ENCODE measurements around the gene TMEM53.

TMEM53 gene

GRCh38 chr1:44609768-44610526, 64.3 kb downstream of the TMEM53 start:
- Histone ChIP-seq H3K27me3 (ENCODE audit: control insufficient read depth in 1 of 2, insufficient read depth in 2 of 2, low read length in 2 of 2) (peaks cover 10% of the 10 kb centered on the region in 2 donors), H3K9ac (ENCODE audit: low read length in 2 of 2) (no peak overlapping the region), H3K4me3 (ENCODE audit: low read length in 2 of 2) (no peak overlapping the region), H3K36me3 (ENCODE audit: control insufficient read depth in 2 of 2, insufficient read depth in 2 of 2, low read length in 2 of 2) (no peaks in the 10 kb centered on the region), H3K9me3 (ENCODE audit: control insufficient read depth in 2 of 2, low read length in 2 of 2) (no peaks in the 10 kb centered on the region), H3K27ac (ENCODE audit: low read length) (no peak overlapping the region), H3K4me1 (ENCODE audit: control insufficient read depth, insufficient read depth, low read length) (no peaks in the 10 kb centered on the region)

GRCh38 chr1:44609412-44609767, 64.9 kb downstream of the TMEM53 start:
- Histone ChIP-seq H3K4me1 (ENCODE audit: control insufficient read depth, insufficient read depth, low read length) (no peaks in the 10 kb centered on the region), H3K9ac (ENCODE audit: low read length in 2 of 2) (no peak overlapping the region), H3K4me3 (ENCODE audit: low read length in 2 of 2) (no peak overlapping the region), H3K27me3 (ENCODE audit: control insufficient read depth in 1 of 2, insufficient read depth in 2 of 2, low read length in 2 of 2) (peaks cover 10 to 13% of the 10 kb centered on the region in 2 donors), H3K9me3 (ENCODE audit: control insufficient read depth in 2 of 2, low read length in 2 of 2) (no peaks in the 10 kb centered on the region), H3K36me3 (ENCODE audit: control insufficient read depth in 2 of 2, insufficient read depth in 2 of 2, low read length in 2 of 2) (no peaks in the 10 kb centered on the region), H3K27ac (ENCODE audit: low read length) (no peak overlapping the region)

- Histone ChIP-seq H3K9ac (ENCODE audit: low read length in 2 of 2) (no peak overlapping the region), H3K36me3 (ENCODE audit: control insufficient read depth in 2 of 2, insufficient read depth in 2 of 2, low read length in 2 of 2) (no peaks in the 10 kb centered on the region), H3K9me3 (ENCODE audit: control insufficient read depth in 2 of 2, low read length in 2 of 2) (no peaks in the 10 kb centered on the region), H3K27ac (ENCODE audit: low read length) (no peak overlapping the region), H3K4me1 (ENCODE audit: control insufficient read depth, insufficient read depth, low read length) (no peaks in the 10 kb centered on the region), H3K4me3 (ENCODE audit: low read length in 2 of 2) (no peak overlapping the region), H3K27me3 (ENCODE audit: control insufficient read depth in 1 of 2, insufficient read depth in 2 of 2, low read length in 2 of 2) (peaks cover 17 to 19% of the 10 kb centered on the region in 2 donors)
Observed at GRCh38 chr1:44608141-44608540, 66.1 kb downstream of the TMEM53 start.

- Histone ChIP-seq H3K4me1 (ENCODE audit: control insufficient read depth, insufficient read depth, low read length) (no peaks in the 10 kb centered on the region), H3K9me3 (ENCODE audit: control insufficient read depth in 2 of 2, low read length in 2 of 2) (no peaks in the 10 kb centered on the region), H3K27me3 (ENCODE audit: control insufficient read depth in 1 of 2, insufficient read depth in 2 of 2, low read length in 2 of 2) (peaks cover 28 to 29% of the 10 kb centered on the region in 2 donors), H3K9ac (ENCODE audit: low read length in 2 of 2) (no peak overlapping the region), H3K27ac (ENCODE audit: low read length) (no peak overlapping the region), H3K36me3 (ENCODE audit: control insufficient read depth in 2 of 2, insufficient read depth in 2 of 2, low read length in 2 of 2) (no peaks in the 10 kb centered on the region), H3K4me3 (ENCODE audit: low read length in 2 of 2) (no peak overlapping the region)
Observed at GRCh38 chr1:44606701-44607281, 67.5 kb downstream of the TMEM53 start.

GRCh38 chr1:44605914-44606615, 68.2 kb downstream of the TMEM53 start:
- no peaks in the 10 kb centered on the region for H3K4me1 ChIP-seq (ENCODE audit: control insufficient read depth, insufficient read depth, low read length)
- peaks cover 28 to 31% of the 10 kb centered on the region in 2 donors for H3K27me3 ChIP-seq (ENCODE audit: control insufficient read depth in 1 of 2, insufficient read depth in 2 of 2, low read length in 2 of 2)
- no peak overlapping the region for H3K27ac ChIP-seq (ENCODE audit: low read length)
- no peak overlapping the region for H3K4me3 ChIP-seq (ENCODE audit: low read length in 2 of 2)
- H3K36me3 ChIP-seq (ENCODE audit: control insufficient read depth in 2 of 2, insufficient read depth in 2 of 2, low read length in 2 of 2), result no peaks in the 10 kb centered on the region
- no peak overlapping the region for H3K9ac ChIP-seq (ENCODE audit: low read length in 2 of 2)
- no peaks in the 10 kb centered on the region for H3K9me3 ChIP-seq (ENCODE audit: control insufficient read depth in 2 of 2, low read length in 2 of 2)

- H3K27me3 ChIP-seq (ENCODE audit: control insufficient read depth in 1 of 2, insufficient read depth in 2 of 2, low read length in 2 of 2), result peaks cover 28 to 35% of the 10 kb centered on the region in 2 donors
Observed at GRCh38 chr1:44604157-44604955, 69.9 kb downstream of the TMEM53 start.

GRCh38 chr1:44603718-44604117, 70.6 kb downstream of the TMEM53 start:
- Histone ChIP-seq H3K9me3 (ENCODE audit: control insufficient read depth in 2 of 2, low read length in 2 of 2) (no peaks in the 10 kb centered on the region), H3K4me1 (ENCODE audit: control insufficient read depth, insufficient read depth, low read length) (no peaks in the 10 kb centered on the region), H3K36me3 (ENCODE audit: control insufficient read depth in 2 of 2, insufficient read depth in 2 of 2, low read length in 2 of 2) (no peaks in the 10 kb centered on the region), H3K9ac (ENCODE audit: low read length in 2 of 2) (no peak overlapping the region), H3K4me3 (ENCODE audit: low read length in 2 of 2) (no peak overlapping the region), H3K27me3 (ENCODE audit: control insufficient read depth in 1 of 2, insufficient read depth in 2 of 2, low read length in 2 of 2) (peaks cover 25 to 29% of the 10 kb centered on the region in 2 donors), H3K27ac (ENCODE audit: low read length) (no peak overlapping the region)

More at GRCh38 chr1:44604157-44604955, 69.9 kb downstream of the TMEM53 start:
- H3K9ac ChIP-seq (ENCODE audit: low read length in 2 of 2), result no peak overlapping the region
- no peak overlapping the region for H3K27ac ChIP-seq (ENCODE audit: low read length)
- no peak overlapping the region for H3K4me3 ChIP-seq (ENCODE audit: low read length in 2 of 2)
- H3K36me3 ChIP-seq (ENCODE audit: control insufficient read depth in 2 of 2, insufficient read depth in 2 of 2, low read length in 2 of 2), result no peaks in the 10 kb centered on the region
- H3K9me3 ChIP-seq (ENCODE audit: control insufficient read depth in 2 of 2, low read length in 2 of 2), result no peaks in the 10 kb centered on the region
- no peaks in the 10 kb centered on the region for H3K4me1 ChIP-seq (ENCODE audit: control insufficient read depth, insufficient read depth, low read length)

Measured in stomach smooth muscle (tissue), 2 donors.